AG10803 (cell line): ENCODE data around the gene OR5T1.

ENCODE experiments used
- DNase-seq: peaks from one replicate; pipeline ENCODE4 v3.0.0; 2010; ENCODE audit warnings: low read depth
- H3K4me3 ChIP-seq: 2 replicates; pipeline ENCODE4 v1.5.1; 2011; ENCODE audit warnings: mild to moderate bottlenecking, low read length, control low read depth
- TF ChIP-seq, protein P1 (sequence below): conservative IDR thresholded peaks from 2 replicates; pipeline ENCODE4 v1.5.1; 2011; ENCODE audit warnings: mild to moderate bottlenecking, low read length, control low read depth, inconsistent platforms

The OR5T1 gene

DNA sequence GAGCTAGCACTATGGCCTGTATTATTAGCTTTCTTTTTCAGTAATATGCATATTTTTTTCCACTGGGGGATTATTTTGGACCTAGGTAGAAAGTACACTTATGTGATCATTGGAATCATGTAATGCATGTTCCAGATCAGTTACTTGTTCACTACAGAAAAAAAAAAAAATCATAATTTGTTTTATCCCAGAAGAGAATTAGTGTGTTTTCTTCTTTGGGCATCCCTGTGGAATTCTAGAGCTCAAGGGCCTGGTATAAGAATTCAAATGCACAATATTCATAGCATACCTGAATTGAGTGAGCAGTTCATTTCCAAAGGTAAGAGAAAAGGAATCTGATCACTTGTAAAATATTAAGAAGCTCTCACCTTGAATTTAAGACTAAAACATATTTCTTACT, at the start of gene OR5T1:
OR5T1 (plus strand) TSS at position 301 of the 400 bp plus-strand sequence. CDS start 1,485 bp downstream, outside the sequence.
- TF ChIP-seq, protein P1, sequence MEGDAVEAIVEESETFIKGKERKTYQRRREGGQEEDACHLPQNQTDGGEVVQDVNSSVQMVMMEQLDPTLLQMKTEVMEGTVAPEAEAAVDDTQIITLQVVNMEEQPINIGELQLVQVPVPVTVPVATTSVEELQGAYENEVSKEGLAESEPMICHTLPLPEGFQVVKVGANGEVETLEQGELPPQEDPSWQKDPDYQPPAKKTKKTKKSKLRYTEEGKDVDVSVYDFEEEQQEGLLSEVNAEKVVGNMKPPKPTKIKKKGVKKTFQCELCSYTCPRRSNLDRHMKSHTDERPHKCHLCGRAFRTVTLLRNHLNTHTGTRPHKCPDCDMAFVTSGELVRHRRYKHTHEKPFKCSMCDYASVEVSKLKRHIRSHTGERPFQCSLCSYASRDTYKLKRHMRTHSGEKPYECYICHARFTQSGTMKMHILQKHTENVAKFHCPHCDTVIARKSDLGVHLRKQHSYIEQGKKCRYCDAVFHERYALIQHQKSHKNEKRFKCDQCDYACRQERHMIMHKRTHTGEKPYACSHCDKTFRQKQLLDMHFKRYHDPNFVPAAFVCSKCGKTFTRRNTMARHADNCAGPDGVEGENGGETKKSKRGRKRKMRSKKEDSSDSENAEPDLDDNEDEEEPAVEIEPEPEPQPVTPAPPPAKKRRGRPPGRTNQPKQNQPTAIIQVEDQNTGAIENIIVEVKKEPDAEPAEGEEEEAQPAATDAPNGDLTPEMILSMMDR = no peak
- H3K4me3 ChIP-seq = no peak within 1 kb of the TSS
- no peak for DNase-seq

DNA sequence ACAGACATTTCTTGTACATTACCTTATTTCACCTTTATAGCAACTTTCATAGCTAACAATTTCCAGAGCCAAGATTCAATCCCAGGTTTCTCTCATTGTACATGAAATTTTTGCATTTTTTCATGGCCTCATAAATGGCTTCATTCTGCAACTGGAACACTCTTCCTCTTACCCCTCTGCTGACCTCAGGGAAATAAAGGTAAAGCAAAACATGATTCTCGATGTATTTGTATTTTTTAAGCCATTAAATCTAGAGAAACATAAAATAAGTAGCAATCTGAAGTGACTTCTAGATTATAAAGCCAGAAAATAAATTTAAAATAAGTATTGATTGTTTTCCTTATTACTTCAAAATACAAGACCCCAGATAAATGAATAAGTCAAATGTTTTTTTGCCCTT, 39.8 kb upstream of the OR5T1 start, which contains the start of gene OR5T2:
OR5T2 (minus strand) TSS at position 101 of the 400 bp plus-strand sequence. CDS start 1,193 bp downstream, outside the sequence.
- no peak for DNase-seq
- H3K4me3 ChIP-seq = no peak within 1 kb of the TSS
- TF ChIP-seq, protein P1 = no peak

DNA sequence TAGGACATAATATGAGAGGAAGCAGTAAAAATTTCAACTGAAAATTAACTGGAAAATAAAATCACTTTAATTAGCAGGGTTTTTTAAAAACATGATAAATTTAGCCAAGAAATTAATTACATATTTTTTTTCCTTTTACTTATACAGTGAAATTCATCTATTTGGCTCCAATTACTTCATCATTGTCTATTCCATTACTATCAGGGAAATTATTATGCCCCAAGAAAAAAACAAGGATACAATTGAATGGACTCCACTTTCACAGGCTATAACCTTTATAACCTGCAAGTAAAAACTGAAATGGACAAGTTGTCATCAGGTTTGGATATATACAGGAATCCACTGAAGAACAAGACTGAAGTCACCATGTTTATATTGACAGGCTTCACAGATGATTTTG, 22.0 kb upstream of the OR5T1 start, which contains the start of gene OR5T3:
OR5T3 (plus strand) TSS at position 301 of the 400 bp plus-strand sequence; CDS start at position 301, 0 bp downstream.
- TF ChIP-seq, protein P1 = no peak
- DNase-seq = no peak
- no peak within 1 kb of the TSS for H3K4me3 ChIP-seq

DNA sequence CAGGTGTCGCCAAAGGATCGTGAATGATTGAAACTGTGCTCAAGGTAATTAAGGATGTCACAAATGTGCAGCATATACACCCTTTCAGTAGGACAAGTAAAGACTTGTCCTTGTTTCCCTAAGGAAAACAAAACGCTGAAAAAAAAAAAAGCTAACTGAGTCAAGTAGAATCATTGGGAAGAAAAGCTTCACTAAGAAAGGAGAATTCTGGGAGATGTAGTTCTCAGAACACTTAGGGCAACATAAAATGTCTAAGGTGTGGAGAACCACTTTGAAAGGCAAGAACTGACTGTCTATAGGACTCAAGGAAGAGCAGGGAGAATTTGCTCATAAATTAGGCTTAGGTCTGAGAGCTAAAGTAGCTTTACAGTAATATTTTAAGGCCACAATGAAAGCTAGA, 2.9 kb upstream of the OR5T1 start:
- DNase-seq = no peak
- H3K4me3 ChIP-seq = no peak overlapping the region
- TF ChIP-seq, protein P1 = no peak

DNA sequence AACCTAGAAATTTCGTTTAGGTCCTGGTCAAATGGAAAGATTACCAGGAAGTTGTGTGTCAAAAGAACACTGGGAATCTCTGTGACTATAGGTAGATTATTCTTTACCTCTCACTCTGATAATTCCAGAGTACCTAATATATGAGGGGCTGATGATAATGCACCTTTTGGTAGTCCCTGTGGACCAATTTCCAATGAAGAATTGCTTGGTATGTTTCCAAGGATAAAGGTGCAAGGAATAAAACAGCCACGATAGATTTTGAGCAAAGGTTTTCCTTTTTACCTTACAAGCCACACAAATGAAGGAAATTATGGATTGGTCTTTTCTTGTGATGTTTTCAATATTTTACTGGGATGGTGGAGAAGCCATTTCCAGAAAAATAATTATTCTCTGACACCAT, 18.2 kb downstream of the OR5T1 start, which contains the start of gene OR8H1:
OR8H1 (minus strand) TSS at position 101 of the 400 bp plus-strand sequence. CDS start 1,192 bp downstream, outside the sequence.
- H3K4me3 ChIP-seq = no peak within 1 kb of the TSS
- DNase-seq = no peak
- TF ChIP-seq, protein P1 = no peak

DNA sequence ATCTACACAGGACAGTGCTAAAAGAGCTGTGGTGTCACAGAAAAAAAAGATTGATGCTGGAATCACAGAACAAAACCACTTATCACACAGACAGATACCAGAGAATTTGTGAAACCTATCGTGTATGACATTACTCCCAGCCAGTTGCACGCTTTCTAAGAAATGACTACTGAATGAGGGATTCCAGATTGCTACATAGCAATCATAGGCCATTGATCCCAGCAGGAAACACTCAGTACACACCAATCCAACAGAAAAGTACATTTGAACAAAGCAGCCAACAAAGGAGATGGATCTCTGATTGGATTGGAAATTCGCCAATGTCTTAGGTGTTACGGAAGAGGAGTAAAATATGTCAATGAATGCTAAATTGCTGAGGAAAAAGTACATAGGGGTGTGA, 22.9 kb downstream of the OR5T1 start:
- no peak for DNase-seq
- TF ChIP-seq, protein P1 = no peak
- no peak overlapping the region for H3K4me3 ChIP-seq

DNA sequence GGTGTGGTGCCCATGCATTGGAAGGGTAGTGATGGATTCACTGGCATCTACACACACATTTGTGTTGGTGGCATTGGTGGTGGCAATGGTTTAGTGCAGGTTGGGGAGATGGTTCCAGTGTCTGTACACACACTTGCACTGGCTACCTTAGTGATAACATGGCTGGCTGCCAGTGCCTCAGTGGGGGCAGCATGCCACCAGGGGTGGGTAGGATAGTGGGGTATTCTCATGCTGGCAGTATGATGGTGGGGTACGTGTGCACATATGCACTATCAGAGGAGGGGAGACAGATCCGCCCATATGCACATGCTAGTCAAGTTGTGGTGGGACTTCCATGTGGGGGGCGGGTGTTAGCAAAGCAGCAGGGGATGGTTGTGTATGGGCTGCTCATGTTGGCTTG, 33.9 kb downstream of the OR5T1 start:
- TF ChIP-seq, protein P1 = no peak
- H3K4me3 ChIP-seq = no peak overlapping the region

More for the DNA sequence above, 33.9 kb downstream of the OR5T1 start:
- DNase-seq = no peak
